H1 (cell line): ENCODE data around the gene FXR2. TPM values are rescaled to one million over a fixed set of nuclear protein-coding genes. Genes with fewer than 3 reads are reported as not detected.
A peak's percentile ranks its signal among the peaks of the same experiment; 100 is the strongest.

Experiments used
- CTCF ChIA-PET: fragments of 300-600 bp; sonication (Branson Sonifier 250); formaldehyde crosslinking; loops from one replicate; lab custom pipeline; 2021; ENCODE audit not compliant: partially characterized antibody; lab: Charles Lee
- POLR2A ChIA-PET: fragments of 300-600 bp; sonication (Branson Sonifier 250); formaldehyde crosslinking; loops from one replicate; lab custom pipeline; 2021; ENCODE audit warnings: inconsistent platforms; ENCODE audit not compliant: partially characterized antibody; lab: Charles Lee
- DNase-seq, 2 experiments: peaks; one replicate each; pipeline versions ENCODE4 v3.0.0 to v3.0.0-alpha.2; 2010 to 2022; ENCODE audit warnings: low spot score in 2 of 2, low read depth in 1 of 2, mixed read lengths in 1 of 2
- FAIRE-seq: peaks from 2 replicates; lab custom pipeline; 2011; peaks lifted over from hg19 to GRCh38; lab: Jason Lieb, UNC
- H2AFZ ChIP-seq: 2 replicates; pipeline ENCODE4 v1.8.1; 2012; ENCODE audit warnings: low read length, inconsistent platforms
- H2AK5ac ChIP-seq: 2 replicates; pipeline ENCODE4 v1.6.1; 2013; ENCODE audit warnings: low read depth, low read length
- H2BK120ac ChIP-seq: replicated peaks from 2 replicates; pipeline ENCODE3; 2013; ENCODE audit warnings: low read depth, low read length, inconsistent platforms
- H2BK12ac ChIP-seq: 2 replicates; pipeline ENCODE4 v1.6.1; 2013; ENCODE audit warnings: low read depth, low read length
- H2BK15ac ChIP-seq: 2 replicates; pipeline ENCODE4 v1.6.1; 2013; ENCODE audit warnings: low read length
- H2BK20ac ChIP-seq: 2 replicates; pipeline ENCODE4 v1.6.1; 2013; ENCODE audit warnings: low read length
- H2BK5ac ChIP-seq: 2 replicates; pipeline ENCODE4 v1.6.1; 2013; ENCODE audit warnings: low read depth, low read length
- H3K14ac ChIP-seq: 2 replicates; pipeline ENCODE4 v1.6.1; 2013; ENCODE audit warnings: inconsistent platforms; ENCODE audit not compliant: insufficient read length
- H3K18ac ChIP-seq: 2 replicates; pipeline ENCODE4 v1.6.1; 2013; ENCODE audit warnings: low read length; ENCODE audit errors: extremely low read depth
- H3K23ac ChIP-seq: 2 replicates; pipeline ENCODE4 v1.6.1; 2013; ENCODE audit warnings: inconsistent platforms; ENCODE audit not compliant: insufficient read length
- H3K23me2 ChIP-seq: 2 replicates; pipeline ENCODE4 v1.6.1; 2013; ENCODE audit warnings: low read depth, low read length
- H3K27ac ChIP-seq: 2 replicates; pipeline ENCODE4 v1.6.1; 2011; ENCODE audit warnings: low read depth, low read length, inconsistent platforms
- H3K27me3 ChIP-seq, 4 experiments: replicated peaks in 1 of 4; 1 replicate in 1 of 4; 2 replicates in 3 of 4; pipeline versions ENCODE4 v1.6.1 to v1.8.1; 2011 to 2013; ENCODE audit warnings: low read length in 3 of 4, mild to moderate bottlenecking in 3 of 4, inconsistent platforms in 2 of 4, mixed read lengths in 2 of 4, moderate library complexity in 1 of 4; ENCODE audit not compliant: control insufficient read depth in 3 of 4, insufficient read depth in 3 of 4; ENCODE audit errors: extremely low read depth in 1 of 4
- H3K36me3 ChIP-seq, 4 experiments: 2 replicates each; pipeline versions ENCODE4 v1.6.1 to v1.8.1; 2011 to 2013; ENCODE audit warnings: mild to moderate bottlenecking in 4 of 4, low read length in 3 of 4, moderate library complexity in 2 of 4, control low read depth in 1 of 4, inconsistent platforms in 1 of 4; ENCODE audit not compliant: insufficient read depth in 4 of 4, control insufficient read depth in 2 of 4
- H3K4ac ChIP-seq: replicated peaks from 2 replicates; pipeline ENCODE3; 2013; ENCODE audit warnings: low read length, low read depth, mixed read lengths, inconsistent platforms; ENCODE audit not compliant: insufficient read length
- H3K4me1 ChIP-seq, 4 experiments: replicated peaks in 1 of 4; 1 replicate in 1 of 4; 2 replicates in 3 of 4; pipeline versions ENCODE4 v1.6.1 to v1.8.1; 2011 to 2013; ENCODE audit warnings: low read length in 3 of 4, inconsistent platforms in 2 of 4, mixed read lengths in 1 of 4; ENCODE audit not compliant: insufficient read depth in 4 of 4, control insufficient read depth in 3 of 4
- H3K4me2 ChIP-seq, 2 experiments: 2 replicates each; pipeline versions ENCODE4 v1.6.1 to v1.8.1; 2011 to 2013; ENCODE audit warnings: low read depth in 2 of 2, low read length in 2 of 2, control low read depth in 1 of 2, inconsistent platforms in 1 of 2, mild to moderate bottlenecking in 1 of 2; ENCODE audit not compliant: insufficient read depth in 1 of 2
- H3K4me3 ChIP-seq, 4 experiments: fragments of 200-600, 300-600 bp in 1 of 4; sonication (generic), shearing (Covaris generic), sonication (Bioruptor Twin) in 1 of 4; 2 replicates each; pipeline versions ENCODE4 v1.5.1 to v1.8.1; 2011 to 2016; ENCODE audit warnings: low read length in 4 of 4, low read depth in 3 of 4, control low read depth in 2 of 4, inconsistent platforms in 2 of 4, mild to moderate bottlenecking in 2 of 4, mixed read lengths in 1 of 4, moderate library complexity in 1 of 4; ENCODE audit not compliant: insufficient read depth in 2 of 4; ENCODE audit errors: extremely low read depth in 1 of 4
- H3K56ac ChIP-seq: replicated peaks from 2 replicates; pipeline ENCODE3; 2013; ENCODE audit warnings: low read depth, mild to moderate bottlenecking, mixed read lengths, low read length, inconsistent platforms; ENCODE audit not compliant: insufficient read length
- H3K79me1 ChIP-seq: 2 replicates; pipeline ENCODE4 v1.6.1; 2013; ENCODE audit warnings: low read depth, low read length, control low read depth
- H3K79me2 ChIP-seq, 2 experiments: 2 replicates each; pipeline versions ENCODE4 v1.6.1 to v1.8.1; 2012 to 2013; ENCODE audit warnings: low read length in 2 of 2, mild to moderate bottlenecking in 2 of 2, inconsistent platforms in 1 of 2; ENCODE audit not compliant: insufficient read depth in 2 of 2, control insufficient read depth in 1 of 2
- H3K9ac ChIP-seq, 4 experiments: replicated peaks in 1 of 4; 1 replicate in 1 of 4; 2 replicates in 3 of 4; pipeline versions ENCODE4 v1.6.1 to v1.8.1; 2011 to 2013; ENCODE audit warnings: low read depth in 3 of 4, low read length in 3 of 4, control low read depth in 2 of 4, mild to moderate bottlenecking in 2 of 4, moderate library complexity in 2 of 4, inconsistent platforms in 1 of 4; ENCODE audit errors: extremely low read depth in 1 of 4
- H3K9me3 ChIP-seq, 2 experiments: 2 replicates each; pipeline versions ENCODE4 v1.6.1 to v1.8.1; 2012 to 2013; ENCODE audit warnings: mild to moderate bottlenecking in 2 of 2, moderate library complexity in 2 of 2, control low read depth in 1 of 2, inconsistent platforms in 1 of 2, low read depth in 1 of 2, low read length in 1 of 2, mixed read lengths in 1 of 2; ENCODE audit not compliant: insufficient read depth in 2 of 2
- H4K20me1 ChIP-seq, 2 experiments: replicated peaks in 1 of 2; 2 replicates each; pipeline versions ENCODE3 to v1.8.1; 2011 to 2013; ENCODE audit warnings: inconsistent platforms in 2 of 2, low read length in 2 of 2, mild to moderate bottlenecking in 1 of 2; ENCODE audit not compliant: insufficient read depth in 2 of 2, control insufficient read depth in 1 of 2
- H4K5ac ChIP-seq: 2 replicates; pipeline ENCODE4 v1.6.1; 2013; ENCODE audit warnings: low read length, low read depth, mixed read lengths, inconsistent platforms; ENCODE audit not compliant: insufficient read length
- H4K8ac ChIP-seq: 2 replicates; pipeline ENCODE4 v1.8.0; 2013; ENCODE audit warnings: mild to moderate bottlenecking, moderate library complexity, low read length, inconsistent platforms; ENCODE audit not compliant: insufficient read depth; ENCODE audit errors: extremely low read depth
- H4K91ac ChIP-seq: replicated peaks from 2 replicates; pipeline ENCODE3; 2013; ENCODE audit warnings: low read length, mixed read lengths, inconsistent platforms; ENCODE audit not compliant: insufficient read length
- ASH2L ChIP-seq: fragments of 200-600, 300-600 bp; sonication (generic); IDR thresholded peaks from one replicate; pipeline ENCODE4 v1.7.1; 2017; ENCODE audit warnings: low read length
- CTBP2 ChIP-seq: IDR thresholded peaks from 2 replicates; pipeline ENCODE4 v1.7.0; 2011; ENCODE audit warnings: borderline replicate concordance, mild to moderate bottlenecking, moderate library complexity, mixed read lengths, low read length; ENCODE audit not compliant: insufficient read depth, insufficient read length
- EGR1 ChIP-seq: IDR thresholded peaks from 2 replicates; pipeline ENCODE4 v1.6.1; 2011; ENCODE audit warnings: low read depth, low read length, borderline replicate concordance
- SP1 ChIP-seq: IDR thresholded peaks from 2 replicates; pipeline ENCODE4 v1.6.1; 2011; ENCODE audit warnings: low read depth, low read length
- WGBS, 2 experiments: shearing (Covaris generic) in 1 of 2; methylation state at CpG; one replicate each; pipeline versions ENCODE4 v1.1.6 to v1.1.7; 2013 to 2015; ENCODE audit warnings: low lambda C conversion rate in 2 of 2, mixed read lengths in 2 of 2, inconsistent platforms in 1 of 2, low coverage in 1 of 2, missing lambda C conversion rate in 1 of 2; ENCODE audit not compliant: insufficient replicate concordance in 2 of 2, insufficient coverage in 1 of 2, insufficient read length in 1 of 2; ENCODE audit errors: extremely low coverage in 1 of 2, missing lambda C conversion rate in 1 of 2; 5-methylcytosine and 5-hydroxymethylcytosine counted together
- polyA plus RNA-seq, 7 experiments: library from polyadenylated mRNA; depleted of rRNA in 3 of 7; stranded (reverse) in 5 of 7; unstranded in 2 of 7; fragments of >200 nt in 5 of 7; fragments of 200-250 nt in 2 of 7; gene quantifications; 1 replicate in 5 of 7; 2 replicates in 1 of 7; 4 replicates in 1 of 7; pipeline versions ENCODE4 v1.2.1 to v1.2.3, GENCODE V29; 2011 to 2013; ENCODE audit warnings: missing spikeins in 2 of 7, mixed read lengths in 2 of 7
- total RNA-seq: library from RNA; stranded (reverse); fragmentation: NEBNext Ultra II Directional; extraction: Animal tissue kit (Norgen Biotek cat#: 25700); gene quantifications from 2 replicates; pipeline ENCODE4 v1.2.1, GENCODE V29; 2021

FXR2 gene
- total and polyA plus RNA-seq, 2 of the 8 experiments (the other 6 are each of a cell fraction or from before 2014, with no cell fraction given): 26.2 to 44.0 TPM

DNA sequence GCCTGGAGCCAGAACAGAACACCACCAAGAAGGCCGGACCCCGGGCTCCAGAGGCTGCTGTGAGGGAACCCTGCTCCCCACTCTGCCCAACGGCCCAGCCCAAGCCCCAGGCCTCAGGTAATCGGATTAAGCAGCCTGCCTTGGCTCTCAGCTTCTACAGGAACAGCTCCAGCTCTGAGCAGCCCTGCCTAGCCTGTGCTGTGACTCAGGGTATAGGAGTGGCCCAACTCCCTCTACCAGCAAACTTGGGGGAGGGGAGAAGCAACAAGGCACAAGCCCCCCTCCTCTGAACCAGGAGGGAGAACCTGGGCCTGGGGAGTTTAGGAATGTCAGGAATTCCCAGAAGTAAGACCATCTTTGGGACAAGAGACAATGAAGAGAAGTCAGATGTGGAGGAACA, 24.0 kb downstream of the FXR2 start:
- peaks cover 0 to 2% of the 10 kb centered on the region in 2 experiments for H4K20me1 ChIP-seq
- no peaks in the 10 kb centered on the region for H3K79me2 ChIP-seq
- H3K4me2 ChIP-seq: peak overlapping the region; percentile 49 to 71
- peak overlapping the region in 2 of 4 experiments; percentile 18 to 29; a peak in 3 of 8 replicates for H3K4me3 ChIP-seq
- H3K9ac ChIP-seq: no peak overlapping the region; a peak in 1 of 7 replicates
- H2BK120ac ChIP-seq: no peak overlapping the region
- no peak overlapping the region for H4K91ac ChIP-seq
- H3K79me1 ChIP-seq: no peaks in the 10 kb centered on the region; the same call in none of the 2 replicates
- no peaks in the 10 kb centered on the region for H3K27me3 ChIP-seq
- no peak overlapping the region for H2AK5ac ChIP-seq
- H3K23me2 ChIP-seq: peaks cover 15% of the 10 kb centered on the region; the same call in 1 of the 2 replicates
- H3K4ac ChIP-seq: no peak overlapping the region
- H3K27ac ChIP-seq: peak overlapping the region; percentile 87
- no peak overlapping the region for H3K23ac ChIP-seq
- H2BK20ac ChIP-seq: no peak overlapping the region
- 72% methylated on average over 4 of the region's 4 CpGs; no CpG with 5 or more reads in 1 of the 2 experiments for WGBS, 2 experiments
- no peak overlapping the region for H4K8ac ChIP-seq
- ChIA-PET POLR2A (interaction anchor here (0.6 to 28.5 kb wide), 14 partner anchors 11 to 114 kb away, joined by 3 to 1144 read pairs (median 12); partner anchors contain the start of genes ATP1B2, CD68, EFNB3 and FXR2), CTCF (interaction anchor here (0.7 to 2.8 kb wide), 8 partner anchors 10 to 100 kb away, joined by 3 to 24 read pairs (median 15); partner anchors contain the start of genes FXR2 and SENP3)
- H2AFZ ChIP-seq: no peak overlapping the region
- H3K36me3 ChIP-seq: peaks cover 15 to 53% (median 37%) of the 10 kb centered on the region in 4 experiments
- no peak overlapping the region for H3K14ac ChIP-seq
- H2BK15ac ChIP-seq: no peak overlapping the region
- peak; percentile 78 for FAIRE-seq
- peak overlapping the region; percentile 81; the same call in 1 of the 2 replicates for H2BK5ac ChIP-seq
- H3K56ac ChIP-seq: no peak overlapping the region
- peak overlapping the region; percentile 56; the same call in 1 of the 2 replicates for H3K18ac ChIP-seq
- H3K9me3 ChIP-seq: no peaks in the 10 kb centered on the region
- no peak overlapping the region for H4K5ac ChIP-seq
- DNase-seq: peak in 1 of 2 experiments; percentile 63
- H3K4me1 ChIP-seq: peaks cover 6 to 21% (median 18%) of the 10 kb centered on the region in 4 experiments
- peak overlapping the region; percentile 68; the same call in 1 of the 2 replicates for H2BK12ac ChIP-seq
- TF ChIP-seq ASH2L (no peak), CTBP2 (no peak), EGR1 (no peak), SP1 (peak; percentile 62; the same call in 1 of the 2 replicates)
